HepG2 (cell line): Measurements from ENCODE around the gene EPS8L3. TPM values are rescaled to one million over a fixed set of nuclear protein-coding genes. Genes with fewer than 3 reads are reported as not detected.

Source experiments
- ATAC-seq: fragments of 200-7000 bp; cut with Tn5 transposase; 3 replicates; pipeline ENCODE4 v1.9.1; 2020; ENCODE audit warnings: mild to moderate bottlenecking, moderate library complexity
- BruUV-seq: library from RNA; stranded (reverse); fragments of 400-500 nt; replicated peaks from 2 replicates; lab custom pipeline; 2021; lab: Mats Ljungman, UMichigan
- CTCF ChIA-PET: fragments of 300-600 bp; formaldehyde crosslinking; extraction: SDS; loops from one replicate; lab custom pipeline; 2021; ENCODE audit warnings: low total read pairs, inconsistent platforms, low intra/inter-chr PET ratio; lab: Yijun Ruan, JAX
- POLR2A ChIA-PET: fragments of 350-600 bp; sonication (Branson Sonifier 250); formaldehyde crosslinking; loops from one replicate; lab custom pipeline; 2020; ENCODE audit warnings: antibody characterized with exemption, inconsistent platforms; lab: Yijun Ruan, JAX
- DNase-seq: peaks from one replicate; pipeline ENCODE4 v3.0.0-alpha.2; 2015; ENCODE audit warnings: low spot score
- FAIRE-seq: peaks from 3 replicates; lab custom pipeline; 2011; peaks lifted over from hg19 to GRCh38; lab: Jason Lieb, UNC
- H2AFZ ChIP-seq: one replicate; pipeline ENCODE4 v1.6.1; 2011; ENCODE audit warnings: low read length, inconsistent platforms
- H3K27ac ChIP-seq: fragments of 300-600 bp; 3 replicates; pipeline ENCODE4 v1.8.0; 2011; ENCODE audit warnings: mixed run types, mild to moderate bottlenecking, mixed read lengths, low read length, inconsistent platforms; ENCODE audit not compliant: insufficient read depth; ENCODE audit errors: extremely low read length
- H3K27me3 ChIP-seq, 2 experiments: fragments of 200-600 bp in 1 of 2; 2 replicates in 1 of 2; 3 replicates in 1 of 2; pipeline versions ENCODE4 v1.6.0 to v1.8.0; 2011; ENCODE audit warnings: low read length in 2 of 2, mild to moderate bottlenecking in 2 of 2, moderate library complexity in 2 of 2, inconsistent platforms in 1 of 2; ENCODE audit not compliant: insufficient read depth in 2 of 2, control insufficient read depth in 1 of 2
- H3K36me3 ChIP-seq, 2 experiments: fragments of 200-600 bp in 1 of 2; replicated peaks in 1 of 2; 2 replicates in 1 of 2; 3 replicates in 1 of 2; pipeline versions ENCODE4 v1.5.1 to v1.8.0; 2011; ENCODE audit warnings: low read length in 2 of 2, inconsistent platforms in 1 of 2; ENCODE audit not compliant: insufficient read depth in 2 of 2, control insufficient read depth in 1 of 2
- H3K4me1 ChIP-seq: 2 replicates; pipeline ENCODE4 v1.5.1; 2012; ENCODE audit warnings: low read length, inconsistent platforms; ENCODE audit not compliant: insufficient read depth
- H3K4me2 ChIP-seq: 2 replicates; pipeline ENCODE4 v1.6.0; 2011; ENCODE audit warnings: low read depth, low read length, inconsistent platforms
- H3K4me3 ChIP-seq, 3 experiments: fragments of 200-600 bp in 1 of 3; sonication (generic), shearing (Covaris generic) in 1 of 3; replicated peaks in 1 of 3; 2 replicates each; pipeline ENCODE4 v1.5.1; 2011 to 2016; ENCODE audit warnings: low read length in 3 of 3, inconsistent platforms in 2 of 3, low read depth in 2 of 3, mild to moderate bottlenecking in 2 of 3, control low read depth in 1 of 3, mixed read lengths in 1 of 3; ENCODE audit not compliant: insufficient read depth in 1 of 3
- H3K79me2 ChIP-seq: one replicate; pipeline ENCODE4 v1.6.1; 2011; ENCODE audit warnings: low read length, inconsistent platforms; ENCODE audit not compliant: insufficient read depth
- H3K9ac ChIP-seq: 2 replicates; pipeline ENCODE4 v1.6.0; 2011; ENCODE audit warnings: mild to moderate bottlenecking, low read depth, low read length, inconsistent platforms; ENCODE audit not compliant: insufficient read depth
- H3K9me3 ChIP-seq: 2 replicates; pipeline ENCODE4 v1.5.1; 2012; ENCODE audit warnings: mild to moderate bottlenecking, low read length
- H4K20me1 ChIP-seq: 2 replicates; pipeline ENCODE4 v1.6.0; 2011; ENCODE audit warnings: inconsistent platforms, mild to moderate bottlenecking, low read length, moderate library complexity; ENCODE audit not compliant: insufficient read depth
- ARNTL ChIP-seq: sonication (generic); formaldehyde crosslinking; IDR thresholded peaks from 2 replicates; pipeline ENCODE4 v1.4.0; 2020; ENCODE audit warnings: mild to moderate bottlenecking, missing genetic modification reagents
- MED8 ChIP-seq: sonication (generic); formaldehyde crosslinking; IDR thresholded peaks from 2 replicates; pipeline ENCODE4 v1.8.1; 2023; ENCODE audit warnings: mild to moderate bottlenecking, missing genetic modification reagents; ENCODE audit not compliant: insufficient replicate concordance
- NFE2 ChIP-seq: sonication (generic); formaldehyde crosslinking; IDR thresholded peaks from 2 replicates; pipeline ENCODE4 v1.4.0; 2020; ENCODE audit warnings: missing genetic modification reagents
- NRL ChIP-seq: sonication (generic); formaldehyde crosslinking; IDR thresholded peaks from 2 replicates; pipeline ENCODE4 v1.5.0; 2020; ENCODE audit warnings: missing genetic modification reagents, mild to moderate bottlenecking, moderate library complexity, borderline replicate concordance
- PHF5A ChIP-seq: IDR thresholded peaks from one replicate; pipeline ENCODE4 v1.6.1; 2018; ENCODE audit warnings: low read depth, missing genetic modification reagents; ENCODE audit not compliant: unreplicated experiment
- RELA ChIP-seq: sonication (generic); formaldehyde crosslinking; IDR thresholded peaks from 2 replicates; pipeline ENCODE4 v1.4.0; 2020; ENCODE audit warnings: missing genetic modification reagents
- TEAD3 ChIP-seq: optimal IDR thresholded peaks from 2 replicates; pipeline ENCODE3; 2016; ENCODE audit warnings: borderline replicate concordance
- ZNF260 ChIP-seq: sonication (generic); formaldehyde crosslinking; IDR thresholded peaks from 2 replicates; pipeline ENCODE4 v1.4.0; 2020; ENCODE audit warnings: missing genetic modification reagents, low read depth, mild to moderate bottlenecking, borderline replicate concordance
- ZNF263 ChIP-seq: sonication (generic); formaldehyde crosslinking; IDR thresholded peaks from 2 replicates; pipeline ENCODE4 v1.4.0; 2020; ENCODE audit warnings: missing genetic modification reagents
- ZNF569 ChIP-seq: sonication (generic); formaldehyde crosslinking; IDR thresholded peaks from 2 replicates; pipeline ENCODE4 v1.5.0; 2020; ENCODE audit warnings: mild to moderate bottlenecking, missing genetic modification reagents, moderate library complexity, borderline replicate concordance
- ZSCAN25 ChIP-seq: sonication (generic); formaldehyde crosslinking; IDR thresholded peaks from 2 replicates; pipeline ENCODE4 v1.8.0; 2022; ENCODE audit warnings: mild to moderate bottlenecking, missing genetic modification reagents
- WGBS: methylation state at CpG from one replicate; pipeline ENCODE4 v1.1.6; 2017; ENCODE audit warnings: low lambda C conversion rate; 5-methylcytosine and 5-hydroxymethylcytosine counted together
- in situ Hi-C: cut with HindIII; loops from 2 replicates; pipeline ENCODE4 v1.10.0; 2017; ENCODE audit warnings: low pct_unique_long_range_greater_than_20kb; ENCODE audit not compliant: extremely low pct_ligation_motif_present
- intact Hi-C: fragments of 100-400 bp; cut with micrococcal nuclease; formaldehyde crosslinking; loops from one replicate; pipeline ENCODE4 v1.10.0; 2022; ENCODE audit not compliant: unreplicated experiment
- polyA plus RNA-seq, 8 experiments: library from polyadenylated mRNA; depleted of rRNA in 3 of 8; stranded (reverse) in 7 of 8; unstranded in 1 of 8; fragments of >200 nt; fragmentation: Illumina TruSeq in 4 of 8; extraction: Trizol in 4 of 8; gene quantifications; 2 replicates each; pipeline versions ENCODE4 v1.2.1 to v1.2.3, GENCODE V29; 2011 to 2016; ENCODE audit warnings: low read depth in 4 of 8, missing spikeins in 1 of 8, mixed read lengths in 1 of 8; ENCODE audit not compliant: insufficient read depth in 1 of 8
- total RNA-seq, 5 experiments: library from RNA; depleted of rRNA; stranded (reverse); fragments of >200 nt; fragmentation: Illumina TruSeq; extraction: Trizol; gene quantifications; 2 replicates each; pipeline ENCODE4 v1.2.3, GENCODE V29; 2016; ENCODE audit warnings: low read depth in 1 of 5
- TF ChIP-seq, protein P1 (sequence below): sonication (generic); formaldehyde crosslinking; IDR thresholded peaks from 2 replicates; pipeline ENCODE4 v1.4.0; 2020; ENCODE audit warnings: mild to moderate bottlenecking, missing genetic modification reagents

The EPS8L3 gene
- total and polyA plus RNA-seq, 2 of the 13 experiments (the other 11 are each of a cell fraction or from before 2014, with no cell fraction given): 18.2 to 106 TPM

DNA sequence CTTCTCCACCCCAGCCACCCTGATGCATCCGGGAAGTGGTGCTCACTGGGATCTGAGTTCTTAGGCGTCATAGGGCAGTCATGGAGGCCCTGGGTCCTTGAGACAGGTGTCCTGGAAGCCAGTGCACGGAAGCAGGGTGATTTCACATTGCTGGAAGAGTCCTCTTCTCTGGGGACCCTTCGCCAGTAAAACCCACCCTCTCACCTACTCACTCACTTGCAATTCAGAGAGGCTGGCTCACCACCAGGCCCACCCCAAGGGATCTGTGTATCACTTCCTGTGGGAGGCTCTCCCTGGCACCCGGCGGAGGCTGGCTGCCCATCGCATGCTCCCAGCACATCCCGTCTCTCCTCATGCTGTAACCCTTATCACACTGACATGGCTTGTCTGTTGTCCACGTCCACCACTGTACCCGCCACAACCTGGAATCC lies 40.2 kb upstream of the EPS8L3 start:
- intact Hi-C loops (no loop called here), in situ Hi-C loops (no loop called here)
- no peak overlapping the region for H2AFZ ChIP-seq
- H3K9ac ChIP-seq: no peak overlapping the region
- peaks cover 4 to 6% of the 10 kb centered on the region in 2 experiments; a peak in 2 of 5 replicates for H3K27me3 ChIP-seq
- BruUV-seq: no TSS peak
- TF ChIP-seq, protein P1, sequence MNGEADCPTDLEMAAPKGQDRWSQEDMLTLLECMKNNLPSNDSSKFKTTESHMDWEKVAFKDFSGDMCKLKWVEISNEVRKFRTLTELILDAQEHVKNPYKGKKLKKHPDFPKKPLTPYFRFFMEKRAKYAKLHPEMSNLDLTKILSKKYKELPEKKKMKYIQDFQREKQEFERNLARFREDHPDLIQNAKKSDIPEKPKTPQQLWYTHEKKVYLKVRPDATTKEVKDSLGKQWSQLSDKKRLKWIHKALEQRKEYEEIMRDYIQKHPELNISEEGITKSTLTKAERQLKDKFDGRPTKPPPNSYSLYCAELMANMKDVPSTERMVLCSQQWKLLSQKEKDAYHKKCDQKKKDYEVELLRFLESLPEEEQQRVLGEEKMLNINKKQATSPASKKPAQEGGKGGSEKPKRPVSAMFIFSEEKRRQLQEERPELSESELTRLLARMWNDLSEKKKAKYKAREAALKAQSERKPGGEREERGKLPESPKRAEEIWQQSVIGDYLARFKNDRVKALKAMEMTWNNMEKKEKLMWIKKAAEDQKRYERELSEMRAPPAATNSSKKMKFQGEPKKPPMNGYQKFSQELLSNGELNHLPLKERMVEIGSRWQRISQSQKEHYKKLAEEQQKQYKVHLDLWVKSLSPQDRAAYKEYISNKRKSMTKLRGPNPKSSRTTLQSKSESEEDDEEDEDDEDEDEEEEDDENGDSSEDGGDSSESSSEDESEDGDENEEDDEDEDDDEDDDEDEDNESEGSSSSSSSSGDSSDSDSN (CRISPR knock-in tag): no peak
- no peak for TF ChIP-seq RELA (CRISPR knock-in tag)
- no peak for TF ChIP-seq MED8 (CRISPR knock-in tag)
- no peak for TF ChIP-seq NFE2 (CRISPR knock-in tag)
- no peak for TF ChIP-seq ZNF569 (CRISPR knock-in tag)
- TF ChIP-seq ARNTL (CRISPR knock-in tag): no peak
- TF ChIP-seq ZNF263: no peak
- TF ChIP-seq PHF5A (CRISPR knock-in tag): no peak
- TF ChIP-seq ZSCAN25 (CRISPR knock-in tag): no peak
- TF ChIP-seq NRL: no peak
- no peak for TF ChIP-seq ZNF260
- no peak for TF ChIP-seq TEAD3 (CRISPR knock-in tag)
- ChIA-PET POLR2A (no interaction called here), CTCF (no interaction called here)
- no peaks in the 10 kb centered on the region for H3K9me3 ChIP-seq
- no peak overlapping the region for H3K4me2 ChIP-seq
- DNase-seq (no peak), FAIRE-seq (no peak), ATAC-seq (no peak)
- H4K20me1 ChIP-seq: no peaks in the 10 kb centered on the region
- no peaks in the 10 kb centered on the region for H3K79me2 ChIP-seq
- 59% methylated on average over 10 of the region's 10 CpGs for WGBS
- H3K4me1 ChIP-seq: no peaks in the 10 kb centered on the region
- H3K4me3 ChIP-seq: no peak overlapping the region
- no peaks in the 10 kb centered on the region for H3K36me3 ChIP-seq
- H3K27ac ChIP-seq: no peak overlapping the region
